GM19023 (cell line): ENCODE data around the gene PDCD6IP.

ENCODE experiments used
- ATAC-seq: cut with Tn5 transposase; IDR thresholded peaks from one replicate; pipeline ENCODE4 v1.9.1; 2021; ENCODE audit warnings: mild to moderate bottlenecking, moderate library complexity; ENCODE audit not compliant: unreplicated experiment

PDCD6IP gene

DNA sequence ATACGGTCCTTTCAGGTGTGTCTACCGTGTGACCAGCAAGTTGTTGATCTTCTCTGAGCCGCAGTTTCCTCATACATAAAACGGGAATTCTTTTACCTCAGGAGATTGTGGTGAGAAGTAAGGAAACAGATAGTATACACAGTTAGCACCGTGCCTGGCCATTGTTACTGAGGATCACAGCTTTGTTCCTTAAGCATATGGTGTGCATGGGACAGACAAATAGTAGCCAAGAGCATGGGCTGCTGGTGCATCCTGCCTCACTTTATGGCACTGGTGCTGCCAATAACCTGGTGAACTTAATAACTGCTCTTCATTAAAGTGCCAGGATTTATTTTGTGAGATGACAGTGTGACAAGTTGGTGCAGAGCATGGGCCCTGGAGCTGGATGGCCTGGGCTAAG lies 86.3 kb downstream of the PDCD6IP start:
- no peak for ATAC-seq

DNA sequence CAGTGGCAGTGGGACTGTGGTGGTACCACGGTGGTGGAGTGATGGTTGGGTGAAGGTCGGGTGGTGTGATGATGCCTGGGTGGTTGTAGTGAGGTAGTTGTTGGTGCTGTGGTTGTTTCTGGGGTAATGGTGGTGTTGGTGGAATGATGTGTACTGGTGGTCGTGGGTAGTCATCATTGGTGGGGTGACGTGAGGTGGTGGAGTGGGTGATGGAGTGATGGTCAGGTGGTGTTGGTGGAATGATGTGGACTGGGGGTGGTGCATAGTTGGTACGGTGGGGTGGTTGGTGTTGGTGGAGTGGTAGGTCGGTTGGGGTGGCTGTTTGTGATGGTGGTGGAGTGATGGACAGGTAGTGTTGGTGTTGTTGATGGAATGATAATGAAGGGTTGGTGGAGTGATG lies 87.1 kb downstream of the PDCD6IP start:
- no peak for ATAC-seq

DNA sequence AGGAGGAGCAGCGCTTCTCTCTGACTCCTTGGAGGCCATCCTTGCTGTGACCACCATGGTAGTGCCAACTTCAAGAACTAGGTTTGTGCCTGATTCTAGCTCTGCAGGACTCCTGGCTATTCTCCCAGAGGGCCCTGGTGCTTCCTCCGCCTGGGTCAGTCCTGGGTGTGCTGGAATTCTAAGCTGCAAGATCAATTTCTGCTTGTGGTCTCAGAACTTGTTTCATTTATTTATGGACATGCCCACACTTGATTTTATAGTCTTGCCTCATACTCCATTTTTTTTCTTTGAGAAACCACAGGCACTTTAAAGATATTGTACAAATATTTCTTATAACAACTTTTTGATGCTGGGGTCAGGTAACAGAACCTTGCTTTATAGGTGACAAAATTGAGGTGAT lies 87.6 kb downstream of the PDCD6IP start:
- no peak for ATAC-seq

DNA sequence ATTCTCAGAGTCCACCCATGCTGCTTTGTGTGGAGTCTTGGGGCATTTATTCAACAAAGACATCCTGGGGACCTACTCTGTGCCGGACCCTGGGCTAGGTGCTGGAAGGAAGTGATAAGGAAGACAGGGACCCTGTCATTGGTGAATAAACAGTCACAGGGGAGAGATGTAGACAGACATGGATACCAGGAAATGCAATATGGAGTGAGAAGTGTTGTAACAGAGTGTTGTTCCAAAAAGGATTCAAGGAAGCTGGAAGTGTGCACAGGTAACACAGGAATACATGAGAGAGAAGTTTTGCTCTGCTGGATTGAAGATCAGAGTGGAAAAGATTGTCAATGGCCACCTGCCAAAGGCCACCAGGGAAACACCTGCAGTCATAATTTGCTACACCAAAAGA lies 89.0 kb downstream of the PDCD6IP start:
- ATAC-seq: no peak

DNA sequence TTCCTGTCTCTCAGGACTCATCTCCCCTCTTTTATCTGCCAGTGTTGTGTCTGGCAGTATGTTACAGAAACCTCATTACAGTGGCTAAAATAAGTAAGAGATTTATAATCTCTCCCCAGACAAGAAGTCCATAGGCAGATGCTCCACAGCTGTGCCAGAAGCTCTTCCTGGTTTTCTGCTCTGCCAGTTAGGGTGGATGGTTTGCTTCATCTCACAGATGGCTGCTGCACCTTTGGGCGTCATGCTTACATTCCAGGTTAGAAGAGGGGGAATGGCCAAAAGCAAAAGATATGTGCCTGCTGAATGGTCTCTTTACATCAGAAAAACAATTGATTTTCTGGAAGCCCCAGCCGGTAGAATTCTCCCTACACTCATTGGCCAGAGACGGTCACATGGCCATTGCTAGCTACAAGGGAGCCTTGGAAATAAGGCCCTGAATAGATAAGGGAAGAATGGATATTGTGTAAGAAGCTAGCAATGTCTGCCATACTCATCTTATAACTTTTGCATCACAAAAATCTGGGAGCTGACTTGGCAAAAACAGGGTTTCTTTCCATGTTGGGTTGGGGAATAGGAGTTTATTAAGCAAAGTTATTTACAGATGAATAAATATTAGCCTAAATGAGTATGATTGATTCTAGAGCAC lies 91.1 kb downstream of the PDCD6IP start:
- no peak for ATAC-seq

DNA sequence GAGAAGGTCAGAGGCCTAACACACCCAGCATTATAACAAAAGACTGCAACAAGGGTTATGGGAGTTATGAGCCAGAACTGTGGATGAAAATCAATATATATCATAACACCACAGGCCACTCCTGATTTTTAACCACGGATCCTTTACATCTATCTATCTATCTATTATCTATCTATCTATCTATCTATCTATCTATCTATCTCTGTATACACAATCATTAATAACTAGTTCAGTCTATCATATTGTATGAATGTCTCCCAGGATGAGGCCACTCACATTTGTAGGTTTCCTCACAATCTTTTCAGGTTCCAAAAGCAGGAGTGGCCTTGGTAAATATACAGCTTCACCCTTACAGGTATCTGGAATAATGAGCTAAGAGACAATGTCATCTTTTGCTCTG lies 94.2 kb downstream of the PDCD6IP start:
- ATAC-seq: no peak

DNA sequence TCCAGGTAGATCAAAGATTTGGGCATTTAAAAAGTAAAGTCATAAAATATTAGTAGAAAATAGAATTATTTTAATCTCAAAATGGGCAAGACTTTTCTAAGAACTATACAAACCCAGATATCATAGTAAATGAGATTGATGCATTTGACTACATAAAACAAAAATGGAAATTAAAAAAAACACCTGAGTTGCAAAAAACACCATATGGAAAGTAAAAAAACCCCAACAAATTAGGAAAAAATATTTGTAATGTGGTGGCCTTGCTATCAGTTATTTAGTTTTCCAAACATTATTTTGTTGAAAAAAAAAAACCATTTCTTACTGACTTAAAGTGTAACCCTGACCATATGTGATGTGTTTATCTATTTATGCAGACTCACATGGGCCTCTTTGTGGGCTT lies 97.2 kb downstream of the PDCD6IP start:
- no peak for ATAC-seq

DNA sequence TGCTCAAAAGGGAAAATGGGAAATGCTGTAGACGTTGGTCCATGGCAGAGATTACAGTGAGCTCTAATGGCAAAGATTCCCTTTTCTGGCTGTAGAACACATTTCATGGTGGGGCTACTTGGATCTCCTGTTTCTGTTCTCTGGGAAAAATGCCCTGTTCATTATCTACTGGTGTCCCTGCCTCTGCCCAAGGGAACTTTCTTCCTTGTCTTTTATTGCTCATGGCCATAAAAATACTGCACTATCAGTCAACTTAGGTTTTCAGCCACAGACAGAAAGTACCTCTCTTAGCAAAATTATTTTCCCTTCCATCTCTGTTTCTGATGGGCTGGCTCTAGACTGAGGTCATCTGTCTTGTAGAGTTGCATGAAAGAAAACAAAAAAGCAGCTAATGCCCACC lies 98.9 kb downstream of the PDCD6IP start:
- no peak for ATAC-seq

DNA sequence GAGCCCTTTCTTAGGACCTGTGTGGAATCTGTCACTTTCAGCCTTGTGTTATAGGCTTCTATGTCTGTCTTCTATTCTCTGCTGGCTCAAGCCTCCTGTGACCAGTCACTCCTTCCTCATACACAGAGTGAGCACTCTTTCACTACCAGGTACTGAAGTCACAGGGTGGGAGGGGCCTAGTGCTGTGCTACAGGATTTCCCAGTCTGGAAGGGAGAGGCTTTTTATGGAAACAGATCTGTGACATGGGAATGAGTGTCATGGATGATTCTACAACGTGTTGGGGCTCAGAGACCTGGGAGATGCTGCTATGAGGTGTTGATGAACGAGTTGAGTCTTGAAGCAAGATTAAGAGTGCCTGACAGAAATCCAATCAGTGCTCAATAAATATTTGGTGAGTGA lies 100.5 kb downstream of the PDCD6IP start:
- ATAC-seq: no peak

DNA sequence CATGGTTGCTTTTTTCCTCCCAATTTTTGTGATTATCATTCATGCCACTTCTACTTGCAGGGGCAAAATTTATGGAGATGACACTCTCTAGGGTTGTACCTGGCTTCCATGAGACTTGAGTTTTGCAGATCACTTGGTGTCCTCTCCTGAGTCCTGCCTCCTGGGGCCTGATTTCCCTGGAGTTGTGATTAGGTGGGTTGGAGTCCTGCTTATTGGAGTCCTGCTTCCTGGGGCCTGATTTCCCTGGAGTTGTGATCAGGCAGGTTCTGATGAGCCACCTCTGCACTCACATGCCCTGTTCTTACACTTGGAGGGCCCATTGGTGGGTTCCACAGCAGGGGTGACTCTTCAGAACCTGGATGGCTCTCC lies 102.0 kb downstream of the PDCD6IP start:
- no peak for ATAC-seq

DNA sequence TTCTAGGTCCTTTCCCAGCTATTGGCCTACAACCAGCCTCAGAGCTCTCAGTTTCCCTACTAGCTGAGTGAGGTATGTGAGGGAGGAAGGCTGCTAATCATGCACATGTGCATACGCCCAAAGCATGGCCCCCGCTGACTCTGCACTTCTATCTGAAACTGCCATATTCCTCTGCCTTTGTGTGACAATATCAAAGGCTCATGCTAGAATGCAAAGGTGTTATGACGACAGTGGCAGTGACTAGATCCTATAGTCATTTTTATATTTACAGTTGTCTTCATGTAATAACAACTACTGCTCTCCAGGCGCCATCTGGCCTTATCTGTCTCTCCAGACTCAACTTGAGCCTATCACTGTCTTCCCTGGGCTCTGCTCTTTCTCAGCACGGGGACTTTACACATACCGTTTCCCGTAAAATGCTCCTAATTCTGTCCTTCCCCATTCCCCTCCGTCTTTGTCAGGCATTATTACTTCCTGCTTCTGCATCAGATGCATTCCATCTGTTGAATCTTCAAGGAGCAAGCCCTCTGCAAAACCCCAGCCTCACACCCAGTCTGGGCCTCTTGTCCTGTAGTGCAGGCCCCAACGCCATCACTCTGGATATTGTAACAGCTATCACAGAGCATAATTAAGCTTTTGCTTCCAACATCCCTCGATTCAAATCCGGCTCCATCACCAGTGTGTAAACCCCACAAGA lies 102.5 kb downstream of the PDCD6IP start:
- ATAC-seq: no peak

DNA sequence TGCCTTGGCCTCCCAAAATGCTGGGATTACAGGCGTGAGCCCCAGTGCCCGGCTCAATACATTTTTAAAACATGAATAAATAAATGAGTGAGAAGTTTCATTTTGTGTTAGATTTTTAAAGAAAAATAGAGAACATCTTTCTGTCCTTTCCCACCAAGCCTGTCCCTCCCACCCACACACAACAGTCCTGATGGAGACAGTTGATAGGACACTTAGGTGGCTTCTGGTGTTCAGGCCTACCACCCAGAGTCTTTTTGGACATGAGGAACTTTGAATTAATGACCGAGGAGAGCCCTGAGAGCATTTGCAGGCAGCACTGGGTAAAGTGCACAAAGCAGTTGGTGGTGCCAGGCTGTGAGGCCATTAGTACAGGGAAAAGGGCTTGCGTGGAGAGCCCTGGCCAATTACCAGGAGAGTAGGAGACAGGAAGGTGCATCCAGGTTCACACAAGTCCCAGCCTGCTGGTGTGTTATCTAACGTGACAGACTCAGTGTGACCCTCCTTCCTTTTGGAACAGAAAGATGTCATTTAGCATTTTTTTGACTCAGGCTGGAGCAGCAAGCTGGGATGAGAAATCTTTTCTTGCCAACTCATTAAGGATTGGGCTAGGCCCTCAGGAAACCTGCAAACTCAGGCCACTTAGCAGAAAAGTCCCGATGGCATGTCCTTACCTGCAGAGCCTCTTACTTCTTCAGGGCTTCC lies 103.6 kb downstream of the PDCD6IP start:
- no peak for ATAC-seq

DNA sequence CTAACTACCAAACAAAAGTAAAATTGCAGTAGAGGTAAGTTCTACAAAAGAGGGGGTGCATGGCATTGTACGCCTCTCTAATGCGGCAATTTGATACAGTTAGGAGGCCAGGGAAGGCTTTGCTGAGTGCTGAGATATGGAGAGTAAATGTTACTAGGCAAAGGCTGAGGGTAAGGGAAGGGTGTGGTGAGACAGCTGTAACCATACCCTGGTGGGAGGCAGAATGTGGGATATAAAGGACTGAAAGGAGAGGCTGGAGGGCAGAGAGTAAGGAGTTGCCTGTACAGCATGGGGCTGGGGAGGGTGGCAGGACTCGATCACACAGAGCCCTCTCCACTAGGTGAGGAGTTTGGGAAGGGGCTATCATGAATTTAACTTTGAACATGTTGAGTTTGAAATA lies 106.3 kb downstream of the PDCD6IP start:
- no peak for ATAC-seq

DNA sequence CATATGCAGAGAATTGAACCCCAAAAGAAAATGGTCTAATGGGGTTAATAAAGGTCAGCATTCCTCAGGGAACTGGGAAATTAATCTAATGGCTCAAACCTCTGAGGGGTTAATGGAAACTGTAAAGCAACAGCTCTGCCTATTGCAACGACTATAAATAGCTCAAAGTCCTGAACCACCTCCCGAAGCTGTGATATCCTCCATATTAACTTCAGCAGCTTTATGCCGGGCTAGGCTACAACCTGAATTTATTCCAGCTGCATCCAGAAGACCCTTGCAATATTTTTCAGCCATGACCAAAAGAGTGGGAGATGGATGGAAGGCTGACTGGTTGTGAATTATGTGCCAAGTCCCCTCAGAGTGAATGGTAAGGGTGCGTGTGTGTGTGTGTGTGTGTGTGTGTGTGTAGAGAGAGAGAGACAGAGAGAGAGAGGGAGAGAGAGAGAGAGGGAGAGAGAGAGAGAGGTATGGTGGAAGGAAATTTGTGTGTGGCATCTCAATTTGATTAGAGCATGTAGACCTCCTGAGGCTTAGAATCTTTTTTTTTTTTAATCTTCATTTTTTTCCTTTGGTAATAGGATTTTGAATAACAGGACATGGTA lies 109.9 kb downstream of the PDCD6IP start:
- ATAC-seq: no peak

DNA sequence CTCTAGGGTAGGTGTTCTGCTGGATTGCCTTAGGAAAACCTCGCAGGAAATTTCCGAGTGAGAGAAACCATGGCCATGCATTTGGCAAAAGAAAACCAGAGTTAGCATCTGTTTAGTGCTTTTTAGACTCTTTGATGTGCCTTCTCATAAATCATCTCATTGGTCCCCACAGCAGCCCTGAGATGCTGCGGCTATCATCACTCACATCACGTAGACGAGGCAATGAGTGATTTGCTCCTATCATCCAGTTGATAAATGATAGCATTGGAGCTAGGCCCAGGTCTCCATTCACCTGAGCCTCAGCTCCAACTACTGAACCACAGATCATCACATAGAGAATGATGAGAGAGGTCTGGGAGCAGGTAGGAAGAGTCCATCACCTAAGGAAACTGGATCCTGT lies 111.1 kb downstream of the PDCD6IP start:
- no peak for ATAC-seq

DNA sequence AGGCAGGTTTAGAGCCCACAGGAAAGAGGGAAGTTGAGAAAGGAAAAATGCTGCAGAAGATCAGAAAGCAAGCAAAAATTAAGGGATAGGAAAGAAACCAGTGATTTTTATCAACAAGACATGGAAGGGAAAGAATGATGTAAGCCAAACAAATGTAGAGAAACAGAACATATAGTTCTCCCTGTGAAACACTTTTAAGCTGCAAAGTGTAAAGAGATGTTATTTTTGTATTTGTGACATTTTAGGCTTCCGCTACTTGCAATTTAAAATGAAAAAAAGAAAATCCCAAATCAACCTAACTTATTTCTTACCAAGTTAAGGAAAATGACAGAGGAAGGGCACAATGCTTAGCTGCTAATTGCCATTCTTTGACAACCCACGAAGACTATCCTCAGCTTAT lies 111.6 kb downstream of the PDCD6IP start:
- no peak for ATAC-seq

DNA sequence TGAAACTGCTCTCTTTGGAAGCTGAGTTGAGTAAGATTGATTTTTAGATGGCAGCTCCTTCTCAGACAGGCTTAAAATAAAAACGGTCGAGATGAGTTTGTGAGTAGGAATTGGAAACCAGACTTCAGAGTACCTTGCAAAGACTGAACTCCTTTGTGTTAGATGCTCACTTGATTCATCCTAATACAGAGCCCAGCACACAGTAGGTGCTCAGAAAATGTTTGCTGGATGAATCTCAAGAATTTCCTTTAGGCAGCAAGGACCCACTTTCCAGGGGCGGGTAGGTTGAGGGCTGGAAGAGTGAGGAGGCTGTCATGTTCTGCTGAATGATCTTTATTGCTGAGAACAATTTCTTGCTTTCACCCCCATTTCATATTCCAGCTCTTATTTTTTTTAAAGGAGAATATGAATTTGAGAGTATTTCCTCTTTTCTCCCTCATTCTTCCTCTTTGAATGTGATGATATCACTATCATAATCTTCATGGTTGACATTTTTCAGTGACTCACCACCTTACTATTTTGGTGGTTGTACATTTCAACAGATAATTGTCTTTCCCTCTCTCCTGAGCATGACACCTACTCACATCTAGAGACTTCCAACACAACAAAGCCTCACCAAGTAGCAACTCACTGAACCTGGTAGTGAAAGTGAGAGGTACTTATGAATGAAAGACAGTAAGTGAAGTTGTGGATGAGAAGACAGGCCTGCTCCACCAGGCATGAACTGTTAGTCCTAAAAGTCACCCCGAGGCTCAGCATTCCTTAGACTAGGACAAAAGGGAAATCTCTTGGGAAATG lies 113.3 kb downstream of the PDCD6IP start:
- ATAC-seq: no peak

DNA sequence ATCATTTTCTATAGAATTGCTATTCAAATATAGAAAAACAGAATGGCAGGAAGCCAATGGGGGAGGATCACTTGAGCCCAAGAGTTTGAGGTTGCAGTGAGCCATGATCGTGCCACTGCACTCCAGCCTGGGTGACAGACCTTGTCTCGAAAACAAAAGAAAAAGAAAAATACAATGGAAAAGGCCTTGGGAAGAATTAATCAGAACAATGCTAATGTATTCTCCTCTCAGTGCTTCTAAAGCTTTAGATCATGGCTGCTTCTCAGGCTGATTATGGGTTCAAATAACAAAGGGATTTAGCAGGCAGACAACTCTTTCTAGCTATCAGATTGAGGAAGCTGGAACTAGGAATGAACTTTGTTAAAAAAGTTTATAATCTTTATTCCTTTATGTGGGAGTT lies 115.8 kb downstream of the PDCD6IP start:
- no peak for ATAC-seq

DNA sequence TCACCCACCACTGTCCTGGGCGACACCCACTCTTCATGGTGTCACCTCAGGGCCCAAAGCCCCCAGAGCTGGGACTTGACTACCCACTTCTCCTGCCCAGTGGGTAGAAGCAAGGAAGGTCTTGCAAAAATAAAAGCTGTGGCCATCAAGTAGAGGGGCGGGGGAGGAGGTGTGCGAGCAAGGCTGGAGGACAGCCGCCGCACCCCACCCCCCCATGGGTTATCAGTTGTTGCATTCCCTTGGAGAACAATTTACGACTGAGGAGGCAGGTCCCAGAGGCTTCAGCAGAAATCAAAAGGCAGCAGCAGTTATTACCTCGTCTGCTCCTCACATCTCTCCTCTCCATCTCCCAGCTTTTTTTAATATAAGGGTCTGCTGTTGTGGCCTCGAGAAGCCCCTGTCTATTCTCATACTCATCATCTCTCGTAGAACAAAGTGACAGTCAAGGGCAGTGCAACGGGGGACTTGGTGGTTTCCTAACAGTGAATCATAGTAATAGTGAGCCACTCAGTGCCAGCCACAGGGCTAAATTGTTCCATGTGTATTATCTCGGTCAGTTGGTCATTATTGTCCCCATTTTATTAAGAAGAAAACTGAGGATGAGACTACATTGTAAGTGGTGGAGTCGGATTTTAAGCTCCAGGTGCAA lies 116.4 kb downstream of the PDCD6IP start:
- ATAC-seq: no peak

DNA sequence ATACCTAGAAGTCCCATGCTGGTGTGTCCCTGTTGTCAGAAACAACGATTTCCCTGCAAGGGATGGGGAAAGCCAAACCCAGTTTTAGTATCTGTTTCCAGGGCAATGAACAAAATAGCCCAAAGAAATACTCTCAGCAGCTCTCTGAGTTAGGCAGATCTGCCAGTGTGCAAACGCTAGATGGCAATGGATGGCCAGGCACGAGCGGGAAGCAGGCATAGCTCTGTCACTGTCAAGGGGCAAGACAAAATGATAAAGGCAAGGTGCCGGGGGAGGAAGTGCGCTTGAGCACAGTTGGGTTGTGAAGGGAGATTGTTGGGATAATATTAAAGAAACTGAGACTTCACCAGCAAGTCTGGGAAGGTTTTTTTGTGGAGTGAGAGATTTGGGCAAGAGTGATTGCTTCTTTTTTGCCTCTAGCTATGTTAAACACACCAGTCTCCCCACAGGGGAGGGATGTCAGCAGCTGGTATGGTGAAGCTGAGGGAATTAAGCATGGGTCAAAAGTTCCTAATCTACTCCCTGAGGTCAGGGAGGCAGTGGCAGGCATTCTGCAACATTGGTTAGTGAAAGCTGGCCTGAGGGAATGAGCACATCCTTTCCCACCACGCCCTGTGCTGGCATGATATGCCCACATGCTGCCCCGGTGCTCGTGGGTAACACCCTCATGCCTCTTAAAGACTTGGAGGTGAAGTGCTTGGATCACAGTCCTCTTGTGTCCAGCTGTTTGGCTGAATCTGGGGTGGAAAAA lies 117.5 kb downstream of the PDCD6IP start:
- no peak for ATAC-seq
